Activated naive CD4-positive, alpha-beta T cell treated with anti-CD3 and anti-CD28 coated beads, Interleukin-2, amount 50 U/mL, for 16 hours (primary cell): ENCODE data around the gene PARK7.
"Not testable (repeated sequence)": the region's sequence is repeated elsewhere in the genome, so short reads cannot be mapped to it uniquely, and the experiment has no call there.

Source experiments
- DNase-seq: peaks from one replicate; pipeline ENCODE4 v3.0.0-alpha.2; 2020

PARK7 gene

GRCh38 chr1:7961216-7962013 lies at the start of gene PARK7:
Gene PARK7 (plus strand): TSS chr1:7961711. CDS start chr1:7962786, 1,075 bp downstream.
- peak; percentile 100 for DNase-seq

- no peak for DNase-seq
Measured at GRCh38 chr1:7912145-7912544, 49.4 kb upstream of the PARK7 start.

GRCh38 chr1:7912743-7913557 lies 48.6 kb upstream of the PARK7 start:
- DNase-seq, result no peak

- peak; percentile 36 for DNase-seq
Measured at GRCh38 chr1:7915826-7916500, 45.5 kb upstream of the PARK7 start.

- no peak for DNase-seq
Measured at GRCh38 chr1:7916501-7916830, 45.0 kb upstream of the PARK7 start.

GRCh38 chr1:7917971-7918370 lies 43.5 kb upstream of the PARK7 start:
- not testable (repeated sequence) for DNase-seq

GRCh38 chr1:7919880-7920279 lies 41.6 kb upstream of the PARK7 start:
- DNase-seq, result no peak

GRCh38 chr1:7921796-7922195 lies 39.7 kb upstream of the PARK7 start:
- no peak for DNase-seq

- no peak for DNase-seq
Measured at GRCh38 chr1:7922301-7922700, 39.2 kb upstream of the PARK7 start.

- DNase-seq, result not testable (repeated sequence)
Measured at GRCh38 chr1:7927061-7927460, 34.5 kb upstream of the PARK7 start.

GRCh38 chr1:7928247-7928646 lies 33.3 kb upstream of the PARK7 start:
- DNase-seq, result no peak

- DNase-seq, result no peak
Measured at GRCh38 chr1:7929637-7930036, 31.9 kb upstream of the PARK7 start.

- peak; percentile 23 for DNase-seq
Measured at GRCh38 chr1:7930645-7931445, 30.7 kb upstream of the PARK7 start.

- no peak for DNase-seq
Measured at GRCh38 chr1:7931446-7931812, 30.1 kb upstream of the PARK7 start.

- DNase-seq, result no peak
Measured at GRCh38 chr1:7932524-7933138, 28.9 kb upstream of the PARK7 start.

- DNase-seq, result no peak
Measured at GRCh38 chr1:7938070-7938469, 23.4 kb upstream of the PARK7 start.

GRCh38 chr1:7940034-7940433 lies 21.5 kb upstream of the PARK7 start:
- DNase-seq, result no peak

GRCh38 chr1:7940745-7941436 lies 20.6 kb upstream of the PARK7 start, which contains the start of gene TNFRSF9:
Gene TNFRSF9 (minus strand): TSS chr1:7940839. CDS start chr1:7939994, 845 bp downstream.
- peak; percentile 76 for DNase-seq

- no peak for DNase-seq
Measured at GRCh38 chr1:7941437-7941793, 20.1 kb upstream of the PARK7 start.

- peak; percentile 30 for DNase-seq
Measured at GRCh38 chr1:7942214-7942921, 19.1 kb upstream of the PARK7 start.

GRCh38 chr1:7943251-7943650 lies 18.3 kb upstream of the PARK7 start:
- no peak for DNase-seq
